C1 segment of cervical spinal cord (tissue), 14 donors: ENCODE measurements around the gene STAT6.
"Not testable (repeated sequence)": the region's sequence is repeated elsewhere in the genome, so short reads cannot be mapped to it uniquely, and the experiment has no call there.

Experiments used
- DNase-seq, 14 donors: peaks; one replicate each; lab custom pipeline; 2025; lab: John Stamatoyannopoulos, UW

The STAT6 gene

DNA sequence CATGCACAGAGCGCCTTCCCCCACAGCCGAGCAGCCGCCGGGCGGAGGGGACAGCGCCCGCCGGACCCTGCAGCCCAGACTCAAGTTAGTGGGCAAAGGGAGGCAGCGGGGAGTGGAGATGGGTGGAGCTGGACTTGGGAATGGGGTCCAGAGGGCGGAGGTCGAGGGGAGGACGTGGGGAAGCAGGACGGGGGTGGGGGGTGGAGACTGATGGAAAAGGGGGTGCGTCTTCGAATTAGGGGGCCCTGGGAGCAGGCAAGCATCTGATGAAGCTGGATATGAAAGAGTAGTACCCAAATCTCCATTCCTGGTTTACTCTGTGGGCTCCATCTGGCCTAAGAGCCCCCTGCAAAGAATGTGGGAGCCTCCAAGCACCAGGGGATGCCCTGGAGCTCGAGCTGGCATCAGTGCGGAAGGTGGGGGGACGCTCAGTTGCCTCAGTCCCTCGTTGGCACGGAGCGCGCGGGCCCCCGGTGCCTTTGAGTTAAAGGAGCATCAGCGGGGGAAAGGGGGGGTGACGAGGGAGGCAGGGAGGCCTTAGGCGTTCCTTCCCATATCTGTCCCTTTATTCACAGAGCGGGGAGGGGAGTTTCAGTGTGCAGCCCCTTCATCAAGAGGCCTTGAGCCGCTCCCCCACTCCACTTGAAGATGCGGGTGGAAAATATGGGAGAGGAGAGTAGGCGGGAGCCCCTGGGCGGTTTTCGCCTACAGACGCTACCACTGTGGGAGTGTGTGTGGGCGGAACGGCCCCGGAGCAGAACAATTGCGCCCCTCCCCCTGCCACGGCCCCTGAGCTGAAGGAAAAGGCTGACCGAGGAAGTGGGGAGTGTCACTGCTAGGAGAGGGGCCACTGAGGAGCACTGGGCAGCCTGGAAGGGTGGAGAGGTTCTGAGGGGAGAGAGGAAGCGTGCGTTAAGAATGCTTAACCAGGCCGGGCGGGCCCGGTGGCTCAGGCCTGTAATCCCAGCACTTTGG is 21.6 kb downstream of the STAT6 start:
- DNase-seq = peak in 13 of 14 donors; percentile 19 to 70 (median 56)

DNA sequence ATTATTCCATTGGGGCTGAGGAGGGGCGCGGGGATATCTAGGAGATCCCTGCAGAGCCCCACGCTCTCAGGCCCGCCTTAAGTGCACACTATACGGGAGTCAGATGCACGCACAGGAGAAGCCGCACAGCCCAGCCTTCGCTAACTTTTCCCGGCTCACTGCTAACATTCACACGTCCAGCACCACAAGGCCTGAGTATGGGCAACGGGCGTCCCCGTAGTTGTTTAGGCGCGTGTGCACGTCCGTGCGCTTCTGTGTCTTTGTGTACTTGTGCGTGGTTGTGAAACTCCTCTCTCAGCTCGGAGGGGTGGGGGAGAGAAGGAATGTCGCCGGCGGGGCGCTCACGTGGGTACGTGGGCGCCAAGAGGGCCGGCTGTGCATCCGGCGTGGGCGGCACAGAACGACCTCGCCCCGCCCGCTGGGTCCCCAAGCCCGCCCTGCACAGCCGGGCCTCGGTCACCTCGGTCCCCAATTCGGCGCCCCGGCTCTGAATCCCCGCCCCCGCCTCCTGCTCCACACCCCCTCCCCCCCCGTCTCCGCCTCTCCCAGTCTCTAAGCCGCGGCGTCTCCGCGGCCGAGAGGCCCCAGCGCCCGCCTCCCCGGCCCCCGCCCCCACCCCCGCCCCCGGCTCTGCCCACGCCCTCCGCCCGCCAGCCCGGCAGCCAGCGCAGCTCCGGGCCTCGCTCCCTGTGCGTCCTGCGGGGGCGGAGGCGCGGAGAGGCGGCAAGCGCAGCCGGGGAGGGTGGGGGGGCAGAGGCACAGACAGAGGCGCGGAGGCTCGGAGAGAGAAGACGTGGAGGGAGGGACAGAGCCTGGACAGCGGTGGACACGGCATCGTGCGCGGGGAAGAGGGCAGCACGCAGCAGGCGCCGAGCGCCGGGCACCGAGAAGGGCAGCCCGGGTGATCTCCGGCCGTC is 22.6 kb downstream of the STAT6 start, which contains the start of gene NAB2:
TSS of gene NAB2 (plus strand) at position 761 of the 917 bp plus-strand sequence. CDS start 158 bp downstream, outside the sequence.
- peak; percentile 31 to 96 (median 84) for DNase-seq

DNA sequence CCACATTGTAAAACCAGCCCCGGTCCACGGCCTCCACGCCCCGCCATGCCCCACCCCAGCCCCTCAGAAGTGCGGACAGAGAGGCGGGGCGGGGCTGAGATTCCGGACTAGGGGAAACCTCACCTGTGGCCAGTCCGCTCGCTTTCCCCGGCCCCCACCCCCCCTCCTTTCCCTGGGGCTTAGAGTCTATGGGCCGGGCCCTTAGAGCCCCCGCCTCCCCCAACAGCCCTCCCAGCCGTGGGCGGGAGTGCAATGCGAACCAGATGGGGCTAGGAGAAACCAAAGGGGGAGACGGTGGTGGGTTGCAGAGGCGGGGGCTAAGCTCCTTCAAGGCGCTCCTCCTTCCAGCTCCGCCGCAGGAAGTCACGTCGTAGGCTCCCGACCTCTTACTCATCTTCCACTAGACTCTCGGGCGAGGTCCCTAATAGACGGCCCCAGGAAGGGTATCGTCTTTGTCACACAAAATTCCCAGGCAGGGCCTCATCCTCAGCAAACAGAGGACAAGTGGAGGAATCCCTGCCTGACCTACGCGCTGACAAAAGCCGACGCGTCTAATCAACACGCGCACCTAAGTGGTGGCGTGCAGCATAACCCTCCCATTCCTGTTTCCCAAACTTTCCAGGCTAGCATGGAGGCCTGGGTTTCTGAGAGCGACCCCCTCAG is 23.3 kb downstream of the STAT6 start:
- DNase-seq = peak in 9 of 14 donors; percentile 31 to 73 (median 60)

DNA sequence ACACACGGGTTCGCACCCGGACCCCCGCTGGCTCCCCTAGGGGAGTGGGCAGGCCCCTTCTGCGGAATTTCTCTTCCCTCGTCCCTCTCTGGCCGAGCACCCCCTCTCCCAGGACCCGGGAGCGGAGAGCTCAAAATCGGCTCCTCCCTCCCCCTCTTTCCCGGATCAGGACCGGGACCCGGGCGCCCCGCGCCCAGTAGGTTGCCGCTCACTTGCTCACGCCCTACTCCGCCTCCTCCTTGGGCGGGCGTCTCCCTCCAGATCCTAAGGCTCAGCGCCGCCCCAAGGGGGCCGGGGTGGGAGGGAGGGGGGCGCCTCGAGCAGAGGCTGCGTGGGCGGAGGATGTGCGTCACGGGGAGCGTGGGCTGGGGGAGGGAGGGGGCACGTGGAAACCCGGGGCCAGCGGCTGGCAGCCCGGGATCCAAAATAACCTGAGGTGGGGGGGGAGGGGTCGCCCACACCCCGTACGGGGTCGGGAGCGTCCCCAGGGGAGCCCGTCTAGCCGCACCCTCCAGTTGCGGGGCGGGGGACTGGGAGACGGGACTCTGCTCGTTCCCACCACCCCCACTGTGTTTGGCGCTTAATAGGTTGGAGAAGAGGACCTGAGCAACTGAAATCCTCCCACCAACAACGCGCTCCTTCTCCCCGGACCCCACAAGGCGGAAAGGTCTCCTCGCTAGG is 24.0 kb downstream of the STAT6 start:
- peak in 13 of 14 donors; percentile 29 to 80 (median 70) for DNase-seq

DNA sequence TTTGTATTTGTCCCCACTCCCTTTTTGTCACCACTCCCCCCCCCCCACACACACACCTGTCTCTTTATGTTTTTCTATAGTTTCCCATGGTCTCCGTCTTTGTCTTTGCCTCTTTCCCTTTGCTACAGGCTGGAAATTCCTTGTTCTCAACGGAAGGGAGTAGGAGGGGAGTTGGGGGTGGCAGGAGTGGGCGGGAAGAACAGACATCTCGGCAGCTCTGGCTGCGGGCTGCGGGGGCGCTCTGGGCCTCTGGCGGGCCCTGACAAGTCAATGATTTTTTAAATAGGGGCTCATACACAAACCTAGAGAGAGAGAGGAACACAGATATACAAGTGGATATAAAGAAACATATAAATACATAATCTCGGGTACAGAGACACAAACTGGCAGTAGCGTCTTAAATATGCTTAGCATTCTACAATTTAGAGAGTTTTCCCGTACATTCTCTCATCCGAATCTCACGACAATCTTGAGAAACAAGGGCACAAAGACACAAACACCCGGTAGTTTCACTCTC is 24.6 kb downstream of the STAT6 start:
- DNase-seq = peak in 7 of 14 donors; percentile 22 to 70 (median 37)

DNA sequence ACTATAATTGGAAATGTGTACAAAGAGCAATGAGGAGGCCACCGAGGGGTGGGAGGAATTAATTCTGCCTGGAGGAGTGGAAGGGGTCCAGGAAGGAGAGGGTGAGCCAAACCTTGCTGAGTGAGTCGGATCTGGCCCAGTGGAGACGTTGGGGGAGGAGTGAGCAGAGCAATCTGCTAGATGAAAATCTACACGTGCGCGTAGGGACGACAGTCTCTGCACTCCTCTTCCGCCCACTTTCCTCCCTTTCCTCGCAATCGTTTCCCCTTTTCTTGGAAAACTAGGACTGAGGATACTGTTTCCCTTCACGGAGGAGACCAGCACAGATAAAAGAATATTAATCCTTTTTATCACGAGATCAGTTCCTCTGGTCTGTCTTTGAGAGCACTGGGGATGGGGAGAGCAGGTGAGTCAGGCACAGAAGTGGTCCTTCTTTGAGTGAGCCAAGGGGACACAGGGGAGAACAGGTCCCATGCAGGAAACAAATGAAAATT is 25.1 kb downstream of the STAT6 start:
- peak in 1 of 14 donors; percentile 58 for DNase-seq

DNA sequence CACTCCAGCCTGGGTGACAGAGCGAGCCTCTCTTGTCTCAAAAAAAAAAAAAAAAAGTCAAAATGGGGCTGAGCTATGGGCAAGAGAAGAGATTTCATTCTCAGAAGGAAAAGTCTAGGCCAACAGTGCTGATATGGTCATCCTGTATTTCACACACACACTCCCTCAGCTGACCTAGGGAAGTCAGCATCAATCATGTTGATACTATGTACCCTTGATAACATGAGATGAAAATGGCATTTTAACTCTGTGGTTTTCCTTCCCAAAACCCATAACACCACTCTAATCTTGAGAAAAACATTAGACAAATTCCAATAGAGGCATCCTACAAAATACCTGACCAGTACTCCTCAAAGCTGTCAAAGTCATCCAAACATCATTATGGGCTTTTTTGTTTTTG is 30.3 kb downstream of the STAT6 start:
- no peak for DNase-seq

DNA sequence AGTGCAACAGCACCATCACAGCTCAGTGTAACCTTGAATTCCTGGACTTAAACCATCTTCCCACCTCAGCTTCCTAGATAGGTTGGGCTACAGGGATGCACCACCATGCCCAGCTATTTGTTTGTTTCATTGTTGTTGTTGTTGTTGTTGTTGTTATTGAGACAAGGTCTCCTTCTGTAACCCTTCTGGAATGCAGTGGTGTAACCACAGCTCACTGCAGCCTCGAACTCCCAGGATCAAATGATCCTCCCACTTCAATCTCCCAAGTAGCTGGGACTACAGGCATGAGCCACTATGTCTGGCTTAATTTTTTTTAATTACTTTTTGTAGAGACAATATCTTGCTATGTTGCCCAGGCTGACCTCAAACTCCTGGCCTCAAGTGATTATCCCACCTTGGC is 31.3 kb downstream of the STAT6 start:
- DNase-seq = no peak

DNA sequence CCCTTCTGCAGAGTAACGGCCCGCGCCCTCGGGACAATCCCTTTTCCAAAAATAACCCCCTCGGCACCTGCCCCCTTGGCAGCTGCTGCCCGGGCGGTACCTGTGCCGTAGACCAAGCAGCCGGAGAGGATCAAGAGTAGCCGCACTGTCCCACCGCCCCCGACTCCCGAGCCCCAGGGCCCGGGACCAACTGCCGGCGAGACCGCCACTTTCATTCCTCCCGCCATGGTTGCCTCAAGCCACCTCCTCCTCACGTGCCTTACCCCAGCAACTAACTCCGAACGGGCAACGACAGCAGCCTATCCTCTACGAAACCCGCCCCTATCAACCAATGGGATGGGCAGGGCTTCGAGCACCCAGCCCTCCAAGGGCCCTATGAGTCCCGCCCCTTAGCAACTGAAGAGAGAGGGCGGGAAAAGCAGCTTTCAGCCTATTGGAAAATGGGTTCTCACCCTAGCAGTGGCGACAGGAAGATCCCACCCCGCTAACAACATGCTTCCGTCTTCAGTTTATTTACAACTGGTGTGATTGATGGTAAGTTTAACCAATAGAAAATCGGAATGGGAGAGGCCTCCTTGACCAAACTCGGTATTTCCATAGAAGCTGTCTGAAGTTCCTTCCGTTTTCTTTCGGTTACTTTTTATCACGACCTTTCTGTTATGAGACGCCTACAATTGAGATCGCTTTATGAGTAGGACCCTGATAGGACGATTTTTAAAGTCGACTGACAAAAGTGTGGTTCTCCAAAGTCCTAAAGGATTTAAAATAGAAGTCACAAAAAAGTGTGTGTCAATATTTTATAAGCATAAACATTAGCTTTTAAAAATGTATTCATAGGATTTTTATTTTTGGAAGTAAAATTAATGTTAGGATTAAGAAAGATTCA is 32.4 kb downstream of the STAT6 start, which contains the start of gene NEMP1:
TSS of gene NEMP1 (minus strand) at position 273 of the 886 bp plus-strand sequence. CDS start at position 227, 46 bp downstream.
- peak; percentile 76 to 100 (median 96) for DNase-seq

DNA sequence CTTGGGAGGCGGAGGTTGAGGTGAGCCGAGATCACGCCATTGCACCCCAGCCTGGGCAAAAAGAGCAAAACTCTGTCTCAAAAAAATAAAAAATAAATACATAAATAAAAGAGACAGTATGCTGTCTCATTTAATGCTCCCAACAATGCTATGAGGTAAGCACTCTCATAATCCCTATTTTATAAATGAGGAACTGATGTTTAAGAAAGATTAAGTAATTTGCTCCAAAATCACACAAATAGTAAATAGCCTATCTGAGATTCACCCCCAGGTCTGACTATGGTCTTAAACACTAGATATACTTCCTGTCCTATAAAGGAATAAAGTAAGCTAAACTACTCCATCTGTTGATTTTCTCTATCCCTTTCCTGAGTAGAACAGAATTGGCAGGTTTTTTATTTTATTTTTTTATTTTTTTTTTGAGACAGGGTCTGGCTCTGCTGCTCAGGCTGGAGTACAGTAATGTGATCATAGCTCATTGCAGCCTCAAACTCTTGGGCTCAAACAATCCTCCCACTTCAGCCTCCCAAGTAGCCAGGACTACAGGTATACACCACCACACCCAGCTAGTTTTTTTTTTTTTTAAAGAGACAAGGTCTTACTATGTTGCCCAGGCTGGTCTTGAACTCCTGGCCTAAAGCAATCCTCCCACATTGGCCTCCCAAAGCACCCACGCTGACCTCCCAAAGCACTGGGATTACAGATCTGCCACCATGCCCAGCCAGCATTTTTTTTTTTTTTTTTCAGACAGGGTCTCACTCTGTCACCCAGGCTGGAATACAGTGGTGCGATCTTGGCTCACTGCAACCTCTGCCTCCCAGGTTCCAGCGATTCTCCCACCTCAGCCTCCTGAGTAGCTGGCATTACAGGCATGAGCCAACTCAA is 37.4 kb downstream of the STAT6 start:
- not testable (repeated sequence) for DNase-seq

DNA sequence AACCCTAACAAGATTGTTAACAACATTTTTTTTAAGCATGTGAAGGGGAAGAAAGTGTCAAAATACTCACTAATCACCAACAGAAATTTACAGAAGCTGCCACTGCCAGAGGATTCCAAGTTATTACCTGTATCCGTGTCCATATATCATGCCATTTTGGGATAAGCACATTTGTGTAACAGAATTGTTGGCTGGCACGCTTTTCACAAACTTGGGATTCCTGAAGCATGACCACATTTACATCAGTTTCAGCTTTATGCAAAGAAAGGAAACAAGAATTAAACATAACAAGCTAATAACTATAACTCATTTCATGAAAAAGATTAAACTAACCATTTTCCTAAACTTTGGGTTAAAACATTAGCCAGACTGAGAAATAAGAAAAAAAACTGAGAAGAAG is 38.5 kb downstream of the STAT6 start:
- DNase-seq = no peak

DNA sequence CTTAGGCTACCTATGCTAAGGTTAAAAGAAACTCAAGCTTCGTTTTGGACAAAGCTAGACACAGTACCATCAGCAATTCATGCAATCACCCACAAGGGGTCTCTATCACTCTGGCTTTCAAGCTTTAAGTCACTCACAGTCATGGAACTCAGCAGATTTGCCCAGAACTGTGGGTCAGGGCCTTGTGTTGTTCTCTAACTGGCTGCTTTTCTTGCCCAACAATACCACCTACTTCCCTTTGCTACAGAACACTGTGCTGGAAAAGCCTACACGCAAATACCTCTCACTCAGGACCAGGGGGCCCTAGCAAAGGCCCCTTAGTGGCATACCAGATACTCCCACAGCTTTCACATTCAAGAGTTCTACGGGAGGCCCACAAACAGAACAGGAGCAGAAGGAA is 41.6 kb downstream of the STAT6 start:
- DNase-seq = peak in 10 of 14 donors; percentile 13 to 54 (median 43)

DNA sequence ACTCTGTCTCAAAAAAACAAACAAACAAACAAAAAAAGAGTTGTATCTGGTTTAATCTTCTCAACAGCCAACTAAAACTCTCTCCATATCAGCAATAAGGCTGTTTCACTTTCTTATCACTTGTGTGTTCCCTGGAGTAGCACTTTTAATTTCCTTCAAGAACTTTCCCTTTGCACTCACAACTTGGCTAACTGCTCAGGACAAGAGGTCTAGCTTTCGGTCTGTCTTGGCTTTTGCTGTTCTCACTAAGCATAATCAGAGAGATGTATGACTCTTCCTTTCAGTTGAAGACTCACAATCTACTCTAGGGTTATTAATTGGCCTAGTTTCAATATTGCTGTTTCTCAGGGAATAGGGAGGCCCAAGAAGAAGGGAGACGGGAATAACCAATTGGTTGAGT is 44.9 kb downstream of the STAT6 start:
- DNase-seq = no peak

DNA sequence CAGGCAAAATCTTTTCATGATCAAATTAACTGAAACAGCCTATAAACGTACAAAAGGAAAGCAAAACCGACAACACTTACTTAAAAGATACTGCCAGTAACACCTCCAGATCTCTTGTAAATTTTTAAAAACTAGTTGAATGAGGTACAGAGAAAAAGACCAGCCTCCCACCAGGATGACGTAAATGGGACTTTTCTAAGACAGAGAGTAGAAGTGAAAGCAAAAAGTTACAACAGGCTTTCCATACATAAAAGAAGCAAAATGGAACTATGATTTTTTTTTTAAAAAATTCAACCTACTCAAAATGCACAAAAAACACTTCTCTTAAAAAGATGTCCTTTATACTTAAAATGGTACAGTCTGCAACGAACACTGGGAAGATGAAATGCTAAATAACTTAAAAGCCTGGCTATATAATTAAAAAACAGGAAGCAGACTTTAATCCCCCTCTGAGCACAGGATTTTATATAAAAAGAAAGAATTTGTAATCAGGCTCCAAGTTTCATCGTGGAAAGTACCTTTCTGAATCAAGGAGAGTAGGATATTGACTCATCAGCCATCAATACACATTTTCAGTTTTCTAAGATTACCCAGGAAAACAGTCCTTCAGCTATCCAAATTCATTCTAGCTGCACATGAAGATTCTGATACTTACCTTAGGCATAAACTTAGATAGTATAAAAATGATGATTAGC is 47.0 kb downstream of the STAT6 start:
- DNase-seq = no peak

DNA sequence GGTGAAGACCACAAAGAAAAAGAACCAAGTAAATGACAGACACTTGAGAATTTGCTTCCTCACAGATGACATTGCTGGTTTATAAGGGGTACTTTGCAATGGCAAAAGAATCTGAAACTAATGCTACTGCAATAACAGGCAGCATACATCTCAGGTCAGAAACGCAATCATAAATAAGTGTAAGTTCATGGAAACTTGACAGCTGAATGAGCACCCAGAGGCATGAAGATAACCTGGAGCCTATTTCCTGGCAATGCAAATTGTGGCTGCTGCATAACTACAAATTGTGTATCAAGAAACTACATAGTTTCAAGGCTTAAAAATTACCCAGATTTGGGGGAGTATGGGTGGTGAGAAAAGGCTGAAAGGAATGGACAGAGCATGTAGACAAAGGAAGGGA is 52.7 kb downstream of the STAT6 start:
- DNase-seq = no peak

DNA sequence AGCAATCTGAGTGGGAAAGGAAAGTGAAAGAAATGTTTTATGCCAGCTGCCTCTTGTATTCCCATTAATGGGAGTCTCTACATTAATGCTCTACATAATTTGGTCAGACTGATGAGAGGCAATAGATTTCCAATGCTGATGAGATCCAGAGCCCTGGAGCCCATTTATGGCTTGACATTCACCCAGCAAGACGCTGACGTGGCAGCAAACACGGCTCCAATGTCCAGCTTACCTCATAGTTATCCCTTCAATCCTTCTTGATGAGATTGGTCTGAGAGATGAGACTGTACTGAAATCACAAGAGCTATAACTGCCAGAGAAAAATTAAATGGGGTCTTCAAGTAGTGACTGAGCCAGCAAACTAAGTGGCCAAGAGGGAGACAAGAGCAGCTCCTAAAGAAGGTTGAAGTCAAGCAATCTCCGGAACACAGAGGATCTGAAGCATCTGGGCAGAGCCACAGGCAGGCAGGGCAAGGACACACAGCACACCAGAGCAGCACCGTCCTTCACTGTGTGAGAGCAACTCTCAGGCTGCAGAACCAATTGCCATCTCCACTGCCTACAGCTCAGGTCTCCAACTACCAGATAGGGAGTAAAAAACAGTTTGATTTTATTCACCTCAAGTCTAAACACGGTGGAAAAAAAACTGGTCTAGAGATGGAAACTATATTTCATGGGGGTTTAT is 54.0 kb downstream of the STAT6 start:
- DNase-seq = no peak

DNA sequence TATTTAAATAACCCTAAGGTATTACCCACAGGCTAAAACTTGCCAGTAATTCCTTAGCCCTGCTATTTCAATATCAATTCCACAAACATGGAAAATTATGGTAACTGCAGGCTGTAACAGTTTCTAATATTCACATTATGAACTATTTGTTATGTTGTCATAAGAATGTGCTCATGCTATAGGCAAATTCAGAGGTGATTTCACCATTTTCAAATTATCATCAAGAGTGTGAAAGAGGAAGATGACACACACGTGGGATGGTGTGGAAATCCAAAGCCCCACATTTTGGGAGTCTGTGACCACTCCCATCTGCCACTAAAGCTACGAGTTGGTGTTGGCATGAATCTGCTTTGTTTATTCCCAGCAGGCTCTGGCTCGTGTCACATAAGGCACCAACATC is 55.3 kb downstream of the STAT6 start:
- no peak for DNase-seq
